Stimulated activated CD8-positive, alpha-beta memory T cell treated with anti-CD3 and anti-CD28 coated beads, Interleukin-15, amount 100 ng/mL, for 4 hours (primary cell): ENCODE data around the gene PAX5.

ENCODE experiments used
- DNase-seq, 2 donors: peaks; one replicate each; pipeline ENCODE4 v3.0.0-alpha.2; 2020; ENCODE audit warnings: low read depth in 2 of 2

Gene PAX5

DNA sequence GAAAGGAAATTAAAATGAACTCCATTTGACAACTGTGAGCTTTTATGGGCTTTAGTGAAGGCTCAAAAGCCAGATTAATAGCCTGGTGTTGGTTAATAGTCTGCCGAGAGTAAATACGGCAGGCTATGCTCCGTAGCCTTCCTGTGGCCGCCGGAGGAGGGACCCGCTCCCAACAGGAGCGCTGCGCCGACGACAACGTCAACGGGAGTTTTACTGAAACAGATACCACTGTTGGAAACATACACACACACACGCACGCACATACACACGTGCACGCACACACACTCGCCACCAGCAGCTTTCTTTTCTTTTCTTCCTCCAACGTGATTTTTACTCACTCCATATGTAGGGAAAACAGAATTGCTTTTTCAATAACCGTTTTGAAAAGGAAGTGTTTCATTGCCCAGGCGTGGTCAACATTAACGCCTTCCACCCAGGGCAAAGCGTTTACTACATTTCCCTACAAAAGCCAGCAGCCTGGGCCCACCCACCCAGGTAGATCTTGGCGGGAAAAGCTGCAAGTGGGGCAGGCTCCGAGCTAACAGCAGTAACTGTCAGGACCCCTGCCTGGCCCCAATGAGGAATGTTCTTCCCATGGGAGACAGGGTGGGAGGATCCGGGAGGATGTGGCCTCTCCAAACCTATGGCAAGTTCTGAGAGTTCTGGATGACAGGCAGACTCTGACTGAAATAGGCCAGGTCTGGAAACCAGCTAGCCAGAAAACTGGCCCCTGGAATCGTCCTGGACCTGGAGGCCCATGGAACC is 72.3 kb downstream of the PAX5 start:
- DNase-seq: no peak

DNA sequence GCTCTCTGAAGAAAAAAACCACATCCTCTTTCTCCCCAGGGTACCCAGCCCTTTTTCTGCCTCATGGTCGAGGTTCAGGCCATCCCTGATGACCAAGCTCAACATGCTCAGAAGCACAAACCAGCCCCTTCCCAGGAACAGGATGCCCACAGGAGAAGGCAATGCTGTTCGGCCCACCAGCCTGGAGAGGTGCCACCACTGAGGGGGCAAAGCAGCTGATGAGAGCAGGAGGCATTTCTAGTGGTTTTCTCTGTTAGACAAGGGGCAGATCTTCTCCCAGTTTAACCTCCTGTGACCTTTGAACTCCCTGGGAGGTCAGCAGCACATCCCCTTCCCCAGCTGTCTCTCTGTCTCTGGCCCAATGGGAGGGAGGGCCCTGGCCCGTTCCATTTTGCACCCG is 73.0 kb downstream of the PAX5 start:
- DNase-seq: no peak

DNA sequence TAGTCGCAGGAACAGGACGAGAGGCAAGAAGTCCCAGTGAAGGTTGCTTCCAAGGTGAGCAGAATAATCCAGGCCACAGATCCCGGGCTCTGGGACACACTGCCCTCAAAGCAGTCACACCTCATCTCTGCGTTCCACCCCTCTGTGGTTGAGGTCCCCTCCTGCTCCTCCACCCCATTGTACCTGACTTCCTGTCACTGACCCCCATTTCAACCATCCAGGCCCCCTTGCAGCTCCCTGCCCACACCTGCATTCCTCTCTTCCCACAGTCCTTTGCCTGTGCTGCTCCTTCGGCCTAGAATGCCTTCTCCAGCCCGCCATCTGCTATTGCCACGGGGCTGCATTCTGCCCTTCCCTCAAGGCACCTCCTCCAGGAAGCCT is 73.5 kb downstream of the PAX5 start:
- no peak for DNase-seq

DNA sequence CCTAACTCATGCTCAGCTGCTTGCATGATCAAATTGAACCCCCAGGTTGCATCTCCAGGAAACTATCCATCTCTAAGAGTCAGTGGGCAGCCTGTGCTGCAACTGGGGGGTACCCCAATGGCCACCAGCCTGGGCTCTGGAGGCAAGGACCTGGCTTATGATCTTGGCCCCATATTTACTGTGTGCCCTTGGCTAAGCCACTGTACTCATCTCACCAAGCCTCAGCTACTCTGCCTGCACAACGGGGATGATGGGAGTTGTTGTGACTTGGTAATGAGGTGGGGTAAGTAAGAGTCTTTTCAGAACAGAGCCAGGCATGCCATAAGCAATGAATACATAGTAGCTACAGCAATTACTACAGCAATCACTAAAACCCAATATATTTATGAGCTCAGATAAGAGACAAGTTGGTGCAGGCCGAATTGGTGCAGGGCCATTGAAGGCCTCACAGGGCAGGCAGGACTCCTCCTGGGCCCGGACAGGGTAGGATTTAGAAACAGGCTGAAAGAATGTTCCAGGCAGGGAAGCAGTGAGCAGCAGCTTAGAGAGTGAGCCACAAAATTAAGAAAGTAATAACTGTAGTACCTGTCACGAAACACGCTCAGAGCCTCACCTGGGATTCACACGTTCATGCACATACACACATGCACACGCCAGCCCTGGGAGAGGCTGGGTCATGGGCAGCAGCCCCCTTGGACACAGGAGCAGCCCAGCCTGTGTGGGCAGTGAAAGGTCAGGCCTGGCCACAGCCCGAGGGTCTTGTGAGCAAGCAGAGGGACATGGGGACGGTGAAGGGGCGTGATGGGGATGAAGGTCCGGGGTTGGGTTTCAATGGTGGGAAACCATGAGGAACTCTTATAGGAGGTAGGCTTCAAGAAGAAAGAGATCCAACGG is 74.1 kb downstream of the PAX5 start:
- no peak for DNase-seq

DNA sequence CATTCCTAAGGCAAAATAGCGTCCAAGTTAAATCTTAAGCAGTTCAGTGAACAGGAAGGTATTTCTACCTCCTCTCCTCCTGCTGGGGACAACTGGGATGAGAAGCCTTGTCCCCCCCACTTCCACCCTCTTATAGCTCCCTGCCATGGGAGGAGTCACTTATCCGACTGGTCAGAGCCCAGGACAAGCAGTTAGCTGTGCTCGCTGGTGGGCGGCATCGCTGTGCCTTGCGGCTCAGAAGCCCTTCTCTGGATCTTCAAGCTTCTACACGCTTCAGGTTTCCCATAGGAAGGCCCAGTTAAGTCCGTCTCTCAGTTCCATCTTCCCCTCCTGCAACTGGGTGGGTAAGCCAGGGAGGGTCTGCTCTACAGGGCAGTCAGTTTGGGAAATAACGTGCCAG is 77.2 kb downstream of the PAX5 start:
- no peak for DNase-seq

DNA sequence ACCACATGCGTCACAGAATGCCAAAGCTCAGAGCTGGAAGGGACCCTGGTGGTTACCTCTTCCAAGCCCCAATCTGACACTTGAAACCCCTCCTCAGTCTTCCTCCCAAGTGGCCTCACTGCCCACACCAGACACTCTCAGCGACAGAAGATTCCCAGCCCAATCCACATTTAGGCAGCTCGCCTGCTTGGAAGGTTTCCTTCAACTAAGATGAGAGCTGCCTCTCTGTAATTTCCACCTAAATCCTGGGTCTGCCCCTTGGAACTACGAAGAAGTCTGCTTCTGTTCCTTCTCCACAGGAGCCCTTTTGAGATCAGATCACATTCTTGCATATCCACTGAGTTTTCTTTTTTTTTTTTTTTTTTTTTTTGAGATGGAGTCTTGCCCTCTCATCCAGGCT is 83.7 kb downstream of the PAX5 start:
- DNase-seq: no peak

DNA sequence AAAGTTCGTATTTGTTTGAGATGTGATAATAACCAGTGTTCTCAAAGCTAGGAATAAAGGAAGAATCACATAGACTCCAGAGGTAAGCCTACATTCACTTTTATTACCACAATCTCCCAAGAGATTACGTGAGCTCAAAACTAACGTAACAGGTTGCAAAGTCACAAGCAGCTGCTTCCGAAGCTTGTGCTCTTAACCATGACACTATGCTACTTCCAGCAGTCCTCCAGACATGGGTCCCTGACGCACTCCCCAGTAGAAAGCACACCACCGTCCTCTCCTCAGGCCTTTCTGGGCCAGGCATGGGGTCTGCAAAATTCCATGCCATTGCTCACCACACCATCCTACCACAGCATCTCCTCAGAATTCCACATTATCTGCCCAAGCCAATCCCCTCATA is 84.6 kb downstream of the PAX5 start:
- no peak for DNase-seq

DNA sequence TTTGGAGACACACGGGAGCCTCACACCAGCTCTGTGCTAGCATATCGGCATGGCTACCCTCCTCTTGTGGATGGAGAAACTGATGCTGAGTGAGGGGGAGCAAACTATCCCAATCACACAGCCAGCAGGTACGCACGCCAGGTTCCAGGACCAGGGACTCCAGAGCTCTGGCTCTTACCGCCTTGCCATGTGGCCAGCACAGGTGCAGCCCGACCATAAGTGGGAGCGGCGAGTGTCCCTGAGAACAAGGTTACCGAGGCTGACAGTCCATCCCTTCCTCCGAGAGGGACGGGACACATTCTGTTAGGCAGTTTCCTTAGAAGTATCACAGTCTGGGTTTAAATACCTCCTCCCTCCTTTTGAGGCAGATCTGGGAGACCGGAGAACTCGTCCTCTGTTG is 86.0 kb downstream of the PAX5 start:
- DNase-seq: no peak

DNA sequence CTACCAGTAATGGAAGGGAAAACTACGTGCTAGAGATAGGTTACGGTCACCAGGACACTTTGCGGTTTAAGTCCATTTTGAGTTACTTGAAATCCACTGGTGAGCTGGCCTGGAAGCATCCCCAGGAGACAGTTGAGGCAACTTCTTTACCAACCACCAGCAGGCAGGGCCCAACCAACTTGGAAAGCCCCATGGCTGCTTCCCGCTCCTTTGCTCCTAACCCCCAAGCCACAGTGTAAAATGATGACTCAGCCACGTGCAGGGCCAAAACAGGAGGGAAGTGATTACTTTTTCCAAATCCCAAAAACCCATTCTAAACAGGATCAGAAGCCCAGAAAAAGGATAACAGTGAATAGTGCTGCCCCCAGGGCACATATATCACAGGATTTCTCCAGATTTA is 87.4 kb downstream of the PAX5 start:
- no peak for DNase-seq

DNA sequence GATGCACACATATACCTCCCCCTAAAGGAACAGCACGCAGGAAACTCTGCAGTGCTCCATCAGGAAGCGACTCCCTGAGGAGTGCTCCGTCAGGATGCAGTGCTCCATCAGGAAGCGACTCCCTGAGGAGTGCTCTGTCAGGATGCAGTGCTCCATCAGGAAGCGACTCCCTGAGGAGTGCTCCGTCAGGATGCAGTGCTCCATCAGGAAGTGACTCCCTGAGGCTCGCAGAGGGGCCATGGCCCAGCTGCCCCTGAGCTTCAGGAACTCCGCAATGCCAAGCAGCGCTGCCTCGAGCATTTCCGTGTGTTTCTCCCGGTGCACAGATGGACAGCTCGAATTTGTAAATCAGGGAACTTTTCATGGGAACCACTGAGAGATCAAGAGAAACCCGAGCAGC is 88.1 kb downstream of the PAX5 start:
- no peak for DNase-seq

DNA sequence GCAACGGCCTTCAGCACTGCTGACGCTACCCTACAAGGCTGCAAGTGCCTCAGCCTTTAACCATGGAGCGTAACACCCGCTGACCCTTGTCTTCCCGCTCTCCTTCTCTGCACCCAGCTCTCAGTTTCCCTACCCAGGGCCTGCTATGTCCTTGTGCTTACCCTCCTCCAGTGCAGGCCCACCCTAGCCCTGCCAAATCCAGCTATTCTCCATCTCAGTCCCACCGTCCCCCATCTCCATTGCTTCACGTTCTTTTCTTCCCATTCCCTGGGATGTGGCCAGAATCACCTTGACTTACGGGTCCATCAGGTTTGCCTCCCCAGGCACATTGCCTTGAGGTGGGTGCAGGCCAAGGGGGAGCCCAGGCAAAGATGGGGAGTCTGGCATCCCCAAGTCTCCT is 91.2 kb downstream of the PAX5 start:
- no peak for DNase-seq

DNA sequence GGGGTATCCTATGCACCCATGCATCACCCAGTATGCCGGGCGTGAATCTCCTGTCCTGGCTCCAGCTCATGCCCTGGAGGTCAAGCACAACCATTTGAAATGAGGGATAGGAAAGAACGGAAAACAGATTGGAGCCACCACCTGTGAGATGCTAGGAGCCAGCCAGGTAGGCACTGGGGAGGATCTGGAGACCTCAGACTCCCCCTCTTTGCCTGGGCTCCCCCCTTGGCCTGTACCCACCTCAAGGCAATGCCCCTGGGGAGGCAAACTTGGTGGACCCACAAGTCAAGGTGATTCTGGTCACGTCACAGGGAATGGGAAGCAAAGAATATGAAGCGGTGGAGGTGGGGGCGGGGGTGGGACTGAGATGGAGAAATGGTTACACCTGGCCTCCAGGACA is 92.6 kb downstream of the PAX5 start:
- DNase-seq: no peak

DNA sequence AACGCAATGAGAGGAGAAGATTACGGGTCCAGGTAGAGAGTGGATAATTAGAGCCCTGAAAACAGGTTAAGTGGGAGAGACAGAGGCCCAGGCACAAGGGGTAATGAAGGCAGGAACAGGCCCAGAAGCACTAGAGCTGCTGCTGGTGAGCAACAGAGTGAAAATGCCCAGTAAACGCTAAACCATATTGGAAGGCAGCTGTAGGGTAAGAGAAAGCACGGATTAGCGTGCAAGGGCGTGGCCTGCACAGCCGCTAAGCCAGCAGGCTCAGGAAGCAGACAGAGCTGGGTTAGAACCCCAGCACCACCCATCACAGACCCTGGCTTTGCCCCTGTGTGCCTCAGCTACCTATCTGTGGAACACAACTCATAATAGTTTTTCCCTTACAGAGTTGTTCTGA is 93.2 kb downstream of the PAX5 start:
- DNase-seq: no peak

DNA sequence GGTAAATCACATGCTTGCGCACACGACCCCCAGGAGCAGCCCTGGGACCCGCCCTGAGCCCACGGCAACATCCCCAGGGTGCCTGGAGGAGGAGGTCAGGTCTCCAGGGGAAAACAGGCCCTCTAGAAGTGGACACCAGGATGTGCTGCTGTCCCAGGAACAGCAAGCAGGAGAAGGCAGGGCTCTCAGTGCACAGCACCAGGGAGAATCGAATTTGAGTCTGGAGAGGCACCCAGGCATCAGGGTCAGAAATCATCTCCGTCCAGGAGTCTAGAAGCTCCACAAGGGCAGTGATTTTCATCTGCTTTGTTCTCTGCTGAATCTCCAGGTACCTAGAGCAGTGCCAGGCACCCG is 93.6 kb downstream of the PAX5 start:
- no peak for DNase-seq

DNA sequence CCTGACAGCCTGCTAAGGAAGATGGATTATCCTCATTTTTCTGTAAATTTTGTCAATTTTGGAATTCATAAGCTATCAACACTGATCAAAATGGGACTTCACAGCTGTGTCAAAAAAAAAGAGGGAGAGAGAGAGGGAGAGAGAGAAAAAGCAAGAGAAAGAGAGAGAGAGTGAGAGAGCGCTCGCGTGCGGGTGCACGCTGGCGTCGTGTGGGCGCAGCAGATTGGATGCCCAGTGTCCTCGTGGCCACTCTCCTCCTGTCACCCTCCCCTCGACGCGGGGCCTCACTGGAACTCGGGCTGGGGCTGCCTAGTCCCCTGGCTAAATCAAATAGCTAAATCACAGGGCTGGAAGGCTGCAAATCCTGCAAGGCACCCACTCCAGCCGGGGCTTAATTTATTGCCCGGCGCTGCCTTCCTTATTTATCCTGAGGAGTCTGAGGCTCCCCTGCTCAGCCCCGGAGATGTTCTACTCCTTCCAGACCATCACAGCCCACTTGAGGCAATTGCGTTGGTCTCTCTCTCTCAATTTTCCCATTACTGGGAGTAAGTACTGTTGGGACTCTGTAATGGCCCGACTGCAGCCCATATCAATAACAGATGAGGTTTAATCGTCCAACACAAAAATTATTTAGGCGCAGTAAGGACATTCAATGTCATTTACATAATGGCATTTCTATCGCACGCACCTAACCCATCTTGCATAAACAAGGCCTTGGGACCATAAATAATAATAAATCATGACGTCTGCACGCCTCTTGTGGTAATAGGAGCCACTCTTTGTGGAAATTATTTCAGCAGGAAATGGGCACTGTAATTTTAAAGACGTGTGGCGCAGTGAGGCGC is 94.2 kb downstream of the PAX5 start:
- no peak for DNase-seq

DNA sequence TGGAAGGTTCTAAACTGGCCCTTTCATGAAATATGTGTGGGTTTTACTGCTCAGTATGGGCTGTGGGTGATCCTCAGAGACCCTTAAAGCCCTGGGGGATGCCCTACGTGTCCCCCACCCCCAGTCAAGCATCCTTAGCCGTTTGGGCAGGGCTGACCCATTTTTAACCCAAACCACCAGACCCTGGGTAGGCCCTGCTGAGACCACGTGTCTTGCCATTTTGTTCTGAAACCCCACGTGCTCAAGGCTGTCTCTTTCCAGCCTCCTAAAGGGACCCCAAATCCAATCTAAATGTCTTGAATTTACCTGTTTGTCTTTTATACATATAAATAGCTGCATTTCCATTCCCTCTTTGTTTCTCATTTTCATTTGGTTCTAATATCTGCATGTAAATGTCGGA is 94.9 kb downstream of the PAX5 start:
- DNase-seq: no peak

DNA sequence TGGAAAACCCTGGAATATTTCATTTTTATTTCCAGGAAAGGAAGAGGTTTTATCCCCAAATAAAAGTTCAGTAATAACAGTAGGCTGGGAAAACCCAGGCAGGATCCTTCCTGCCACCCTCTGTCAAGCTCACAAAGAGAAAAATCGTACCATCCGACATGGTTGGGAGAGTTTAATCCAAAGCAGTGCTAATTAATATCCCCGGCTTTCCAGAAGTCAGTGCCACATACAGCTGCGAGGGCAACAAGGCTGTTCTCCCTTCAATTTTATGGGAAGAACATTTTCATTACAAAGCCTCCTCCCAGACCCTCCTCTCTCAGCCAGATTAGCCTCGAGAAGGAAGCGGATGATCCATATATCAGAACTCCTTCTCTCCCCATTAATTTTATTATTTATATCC is 95.5 kb downstream of the PAX5 start:
- no peak for DNase-seq

DNA sequence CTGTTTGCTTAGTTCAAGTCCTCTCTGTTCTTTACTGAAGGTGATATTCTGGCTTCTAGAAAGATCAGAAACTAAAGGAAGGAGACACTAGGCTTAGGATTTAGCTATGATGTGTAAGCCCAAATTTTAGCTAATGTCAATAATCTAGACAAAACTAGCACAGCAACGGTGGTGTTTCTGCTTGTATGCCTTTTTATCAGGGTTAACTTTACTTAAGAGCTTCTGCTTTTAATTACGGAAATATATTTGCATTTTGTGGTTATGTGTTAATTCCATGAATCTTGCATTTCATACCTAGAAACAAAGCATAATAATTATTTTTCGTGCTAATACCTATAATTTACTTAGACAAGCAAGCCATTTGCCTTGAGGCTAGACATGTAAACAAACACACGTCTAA is 96.1 kb downstream of the PAX5 start:
- no peak for DNase-seq

DNA sequence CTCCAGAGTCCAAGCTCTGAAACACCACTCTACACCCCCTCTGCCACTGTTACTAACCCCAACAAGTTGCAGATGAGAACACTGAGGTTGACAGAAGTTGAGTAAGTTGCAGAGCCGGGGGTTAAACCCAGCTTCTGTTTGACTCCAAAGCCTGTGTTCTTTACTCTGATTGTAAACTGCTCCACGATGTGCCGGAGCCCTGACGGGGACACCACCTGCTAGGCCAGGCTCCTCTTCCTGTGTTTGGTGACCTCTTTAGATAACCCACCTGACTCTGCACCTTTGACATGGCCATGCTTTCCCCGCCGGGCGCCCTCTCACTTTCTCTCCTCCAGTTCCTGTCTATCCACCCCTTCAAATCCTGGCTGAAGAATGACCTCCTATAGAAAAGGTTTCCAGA is 96.7 kb downstream of the PAX5 start:
- DNase-seq: no peak

DNA sequence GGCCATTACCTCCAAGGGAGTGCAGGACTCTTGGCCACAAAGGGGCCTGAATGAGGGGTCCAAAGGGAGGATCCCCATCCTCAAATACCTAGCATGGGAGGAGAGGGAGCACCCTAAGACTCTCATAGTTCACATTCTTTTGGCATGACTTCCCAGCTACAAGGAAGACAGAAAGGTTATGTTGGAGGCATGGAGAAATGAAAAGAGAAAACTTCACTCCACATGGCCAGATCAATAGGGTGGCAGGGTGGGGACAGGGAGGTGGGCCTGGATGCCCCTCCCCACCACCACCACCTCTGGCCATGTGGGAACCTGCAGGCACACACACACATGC is 97.6 kb downstream of the PAX5 start:
- DNase-seq: no peak

DNA sequence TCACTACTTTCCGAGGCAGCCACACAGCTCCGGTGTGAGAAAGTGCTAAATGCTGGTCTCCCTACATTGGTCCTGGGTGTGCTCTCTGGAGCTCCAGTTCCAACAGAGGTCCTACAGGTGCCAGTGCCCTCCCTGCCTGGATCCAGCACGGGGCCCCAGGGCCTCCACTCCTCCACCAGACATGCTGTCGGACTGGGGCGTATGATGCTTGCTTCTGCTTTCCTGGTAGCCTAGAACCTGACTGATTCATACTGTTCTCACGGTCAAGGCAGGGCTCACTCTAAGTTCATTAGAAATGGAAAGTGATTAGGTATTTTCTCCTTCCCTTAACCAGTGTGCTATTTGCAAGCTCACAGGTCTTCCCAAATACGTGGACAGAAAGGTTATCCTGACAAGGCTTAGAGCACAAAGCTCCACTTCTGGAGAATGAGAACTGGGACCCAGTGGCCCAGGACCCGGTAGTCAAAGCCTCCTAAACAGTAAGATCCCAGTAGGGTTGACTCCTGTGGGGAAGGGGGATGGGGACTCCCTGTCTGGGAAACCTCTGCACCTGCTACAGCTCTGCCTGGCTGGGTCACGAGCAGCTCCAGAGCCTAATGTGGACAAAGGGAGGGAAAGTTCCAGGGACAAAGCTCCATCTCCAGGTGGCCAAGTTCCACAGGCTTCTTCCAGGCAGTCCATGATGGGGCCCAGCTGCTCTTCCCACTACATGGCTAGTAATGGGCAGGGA is 98.1 kb downstream of the PAX5 start:
- DNase-seq: no peak

DNA sequence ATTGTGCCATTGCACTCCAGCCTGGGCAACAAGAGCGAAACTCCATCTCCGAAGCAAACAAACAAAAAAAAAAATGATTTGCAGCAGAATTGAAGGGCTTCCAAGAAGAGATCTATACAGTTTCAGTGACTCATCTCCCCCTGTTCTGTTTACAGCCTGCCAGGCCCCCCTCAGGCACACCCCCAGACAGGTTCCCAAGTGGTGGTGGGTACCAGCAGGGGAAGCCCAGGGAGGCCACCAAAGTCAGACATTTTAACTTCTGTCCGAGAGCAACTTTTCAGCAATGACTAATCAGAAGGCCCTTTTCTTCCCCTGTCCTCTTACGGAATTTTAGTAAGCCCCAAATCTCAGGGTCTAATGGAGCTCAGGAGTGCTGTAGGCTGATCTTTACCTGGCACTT is 98.7 kb downstream of the PAX5 start:
- DNase-seq: no peak
